GM23338 (cell line): ENCODE measurements around the gene ATP5ME. TPM values are rescaled to one million over a fixed set of nuclear protein-coding genes. Genes with fewer than 3 reads are reported as not detected.

Experiments used
- ATAC-seq: fragments of 200-7000 bp; cut with Tn5 transposase; 3 replicates; pipeline ENCODE4 v1.9.1; 2020
- DNase-seq: peaks from one replicate; pipeline ENCODE4 v3.0.0-alpha.2; 2015; ENCODE audit warnings: low spot score
- H2AFZ ChIP-seq: fragments of 200-600 bp; sonication (generic); 2 replicates; pipeline ENCODE4 v1.8.0; 2016; ENCODE audit warnings: antibody characterized with exemption, mild to moderate bottlenecking, moderate library complexity
- H3F3A ChIP-seq: fragments of 200-600 bp; sonication (generic); replicated peaks from 2 replicates; pipeline ENCODE4 v1.8.0; 2017; ENCODE audit warnings: antibody characterized with exemption, mixed run types, low read depth
- H3K27ac ChIP-seq: fragments of 200-600 bp; sonication (generic); 2 replicates; pipeline ENCODE4 v1.6.1; 2016; ENCODE audit warnings: low read depth
- H3K27me3 ChIP-seq: fragments of 200-600 bp; sonication (generic); 2 replicates; pipeline ENCODE4 v1.8.0; 2016; ENCODE audit warnings: mild to moderate bottlenecking, mixed run types, moderate library complexity; ENCODE audit not compliant: insufficient read depth
- H3K36me3 ChIP-seq: fragments of 200-600 bp; sonication (generic); 2 replicates; pipeline ENCODE4 v1.8.0; 2016; ENCODE audit warnings: mild to moderate bottlenecking; ENCODE audit not compliant: insufficient read depth
- H3K4me1 ChIP-seq: fragments of 200-600 bp; sonication (generic); 2 replicates; pipeline ENCODE4 v1.8.0; 2016; ENCODE audit warnings: mild to moderate bottlenecking, moderate library complexity; ENCODE audit not compliant: insufficient read depth
- H3K4me2 ChIP-seq: fragments of 200-600 bp; sonication (generic); 2 replicates; pipeline ENCODE4 v1.7.1; 2017; ENCODE audit warnings: mixed run types
- H3K4me3 ChIP-seq: fragments of 200-600 bp; sonication (generic); 2 replicates; pipeline ENCODE4 v1.6.1; 2016; ENCODE audit warnings: mixed run types
- H3K79me2 ChIP-seq: fragments of 200-600 bp; sonication (generic); replicated peaks from 2 replicates; pipeline ENCODE4 v1.8.0; 2017; ENCODE audit warnings: mild to moderate bottlenecking; ENCODE audit not compliant: insufficient read depth
- H3K9me2 ChIP-seq: fragments of 200-600 bp; sonication (generic); 2 replicates; pipeline ENCODE4 v1.8.0; 2017; ENCODE audit not compliant: insufficient read depth
- H4K20me1 ChIP-seq: fragments of 200-600 bp; sonication (generic); replicated peaks from 2 replicates; pipeline ENCODE4 v1.8.0; 2017; ENCODE audit warnings: mild to moderate bottlenecking; ENCODE audit not compliant: insufficient read depth
- H3K27ac Mint-ChIP-seq: 2 replicates; pipeline ENCODE4 v1.8.0; 2020; ENCODE audit warnings: inconsistent platforms, mild to moderate bottlenecking, moderate library complexity, mixed read lengths
- H3K27me3 Mint-ChIP-seq: 3 replicates; pipeline ENCODE4 v1.8.0; 2022; ENCODE audit warnings: low read depth, mild to moderate bottlenecking, moderate library complexity, mixed read lengths, inconsistent platforms; ENCODE audit not compliant: insufficient read depth, poor library complexity
- H3K36me3 Mint-ChIP-seq: 3 replicates; pipeline ENCODE4 v1.8.0; 2021; ENCODE audit warnings: low read depth, mild to moderate bottlenecking, inconsistent platforms, moderate library complexity, mixed read lengths
- H3K4me1 Mint-ChIP-seq: 3 replicates; pipeline ENCODE4 v1.8.0; 2020; ENCODE audit warnings: mild to moderate bottlenecking, inconsistent platforms, mixed read lengths
- H3K4me3 Mint-ChIP-seq: 3 replicates; pipeline ENCODE4 v1.8.0; 2021; ENCODE audit warnings: moderate library complexity, mild to moderate bottlenecking, inconsistent platforms, mixed read lengths
- H3K9me3 Mint-ChIP-seq: 3 replicates; pipeline ENCODE4 v1.8.0; 2020; ENCODE audit warnings: moderate library complexity, mild to moderate bottlenecking, inconsistent platforms, mixed read lengths
- EZH2 ChIP-seq: fragments of 200-600 bp; sonication (generic); IDR thresholded peaks from one replicate; pipeline ENCODE4 v1.8.0; 2017; ENCODE audit warnings: antibody characterized with exemption, mild to moderate bottlenecking, low read depth; ENCODE audit not compliant: unreplicated experiment
- EZH2phosphoT487 ChIP-seq: fragments of 200-600 bp; sonication (generic); IDR thresholded peaks from one replicate; pipeline ENCODE4 v1.8.1; 2018; ENCODE audit warnings: antibody characterized with exemption; ENCODE audit not compliant: unreplicated experiment
- JUNB ChIP-seq: IDR thresholded peaks from one replicate; pipeline ENCODE4 v1.6.1; 2016; ENCODE audit warnings: antibody characterized with exemption; ENCODE audit not compliant: unreplicated experiment
- NANOG ChIP-seq: IDR thresholded peaks from 2 replicates; pipeline ENCODE4 v1.6.1; 2016; ENCODE audit warnings: antibody characterized with exemption, borderline replicate concordance
- POLR2AphosphoS5 ChIP-seq: IDR thresholded peaks from 2 replicates; pipeline ENCODE4 v1.6.1; 2016; ENCODE audit warnings: antibody characterized with exemption, low read depth
- ZNF114 ChIP-seq: fragments of 250-450 bp; sonication (Bioruptor Pico); IDR thresholded peaks from 2 replicates; pipeline ENCODE4 v1.5.0; 2020; ENCODE audit warnings: mild to moderate bottlenecking, moderate library complexity
- polyA plus RNA-seq: library from polyadenylated mRNA; unstranded; fragments of >200 nt; fragmentation: Nextera tagmentation; extraction: Ambion mirVana; gene quantifications from 2 replicates; pipeline ENCODE4 v1.2.1, GENCODE V29; 2016
- total RNA-seq: library from RNA; depleted of rRNA; stranded (reverse); fragments of >200 nt; shearing (Covaris generic); gene quantifications from 2 replicates; pipeline ENCODE4 v1.2.3, GENCODE V29; 2014
- TF ChIP-seq, protein P1 (sequence below), 2 experiments: fragments of 200-600 bp in 1 of 2; sonication (generic) in 1 of 2; conservative IDR thresholded peaks; 2 replicates each; pipeline versions ENCODE4 v1.5.1 to v1.6.1; 2016 to 2017; ENCODE audit warnings: antibody characterized with exemption in 2 of 2, low read depth in 2 of 2, mild to moderate bottlenecking in 2 of 2, moderate library complexity in 1 of 2

ATP5ME gene
- total and polyA plus RNA-seq, 2 experiments from 2014 or later: 60.5 to 2,021 TPM

- H3K9me3 Mint-ChIP-seq: no peaks in the 10 kb centered on the region
- no peak for DNase-seq
These were observed 40.0 kb upstream of the ATP5ME start for GRCh38 chr4:714087-714486.

GRCh38 chr4:712916-713632, 39.0 kb upstream of the ATP5ME start:
- no peak overlapping the region for H3K27ac ChIP-seq
- no peaks in the 10 kb centered on the region for H3F3A ChIP-seq
- no peaks in the 10 kb centered on the region for H3K27me3 ChIP-seq
- H3K4me3 Mint-ChIP-seq: no peak overlapping the region
- 0 out of 2 replicates have a peak, but pooled peaks cover 3% of the 10 kb centered on the region for H3K36me3 ChIP-seq
- TF ChIP-seq NANOG: no peak
- TF ChIP-seq EZH2: no peak
- TF ChIP-seq, protein P1, sequence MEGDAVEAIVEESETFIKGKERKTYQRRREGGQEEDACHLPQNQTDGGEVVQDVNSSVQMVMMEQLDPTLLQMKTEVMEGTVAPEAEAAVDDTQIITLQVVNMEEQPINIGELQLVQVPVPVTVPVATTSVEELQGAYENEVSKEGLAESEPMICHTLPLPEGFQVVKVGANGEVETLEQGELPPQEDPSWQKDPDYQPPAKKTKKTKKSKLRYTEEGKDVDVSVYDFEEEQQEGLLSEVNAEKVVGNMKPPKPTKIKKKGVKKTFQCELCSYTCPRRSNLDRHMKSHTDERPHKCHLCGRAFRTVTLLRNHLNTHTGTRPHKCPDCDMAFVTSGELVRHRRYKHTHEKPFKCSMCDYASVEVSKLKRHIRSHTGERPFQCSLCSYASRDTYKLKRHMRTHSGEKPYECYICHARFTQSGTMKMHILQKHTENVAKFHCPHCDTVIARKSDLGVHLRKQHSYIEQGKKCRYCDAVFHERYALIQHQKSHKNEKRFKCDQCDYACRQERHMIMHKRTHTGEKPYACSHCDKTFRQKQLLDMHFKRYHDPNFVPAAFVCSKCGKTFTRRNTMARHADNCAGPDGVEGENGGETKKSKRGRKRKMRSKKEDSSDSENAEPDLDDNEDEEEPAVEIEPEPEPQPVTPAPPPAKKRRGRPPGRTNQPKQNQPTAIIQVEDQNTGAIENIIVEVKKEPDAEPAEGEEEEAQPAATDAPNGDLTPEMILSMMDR (conservative IDR thresholded peaks at IDR 0.05; ENCODE audit: low read depth in 2 of 2): no peak
- no peak for TF ChIP-seq EZH2phosphoT487
- TF ChIP-seq JUNB: no peak
- no peak for TF ChIP-seq POLR2AphosphoS5
- H3K4me1 ChIP-seq: no peaks in the 10 kb centered on the region
- ATAC-seq: no peak
- H3K9me3 Mint-ChIP-seq: no peaks in the 10 kb centered on the region
- H2AFZ ChIP-seq: no peak overlapping the region
- DNase-seq: no peak
- no peaks in the 10 kb centered on the region for H3K9me2 ChIP-seq
- no peak overlapping the region for H3K4me3 ChIP-seq
- no peak overlapping the region for H3K4me2 ChIP-seq
- peaks cover 4% of the 10 kb centered on the region; the same call in 2 of the 3 replicates for H3K4me1 Mint-ChIP-seq
- H3K27me3 Mint-ChIP-seq: peaks cover 6% of the 10 kb centered on the region
- H3K36me3 Mint-ChIP-seq: peaks cover 35% of the 10 kb centered on the region
- H3K79me2 ChIP-seq: peaks cover 70% of the 10 kb centered on the region
- no peak overlapping the region for H3K27ac Mint-ChIP-seq
- peaks cover 39% of the 10 kb centered on the region for H4K20me1 ChIP-seq

More at GRCh38 chr4:714087-714486, 40.0 kb upstream of the ATP5ME start:
- 0 out of 2 replicates have a peak, but pooled peaks cover 3% of the 10 kb centered on the region for H3K36me3 ChIP-seq
- H3K9me2 ChIP-seq: no peaks in the 10 kb centered on the region
- no peaks in the 10 kb centered on the region for H3K4me1 ChIP-seq
- H3K27me3 Mint-ChIP-seq: peaks cover 3% of the 10 kb centered on the region
- no peak overlapping the region for H3K4me2 ChIP-seq
- no peak overlapping the region for H3K4me3 Mint-ChIP-seq
- no peak overlapping the region for H3K4me3 ChIP-seq
- H3F3A ChIP-seq: no peaks in the 10 kb centered on the region
- no peak overlapping the region for H2AFZ ChIP-seq
- H4K20me1 ChIP-seq: peaks cover 41% of the 10 kb centered on the region
- no peak for TF ChIP-seq ZNF114
- TF ChIP-seq, protein P1 (conservative IDR thresholded peaks at IDR 0.05; ENCODE audit: low read depth in 2 of 2): peak in 1 of 2 experiments; percentile 25; a peak in 1 of 4 replicates
- H3K27ac Mint-ChIP-seq: no peak overlapping the region
- no peak overlapping the region for H3K27ac ChIP-seq
- peaks cover 29% of the 10 kb centered on the region for H3K36me3 Mint-ChIP-seq
- peaks cover 70% of the 10 kb centered on the region for H3K79me2 ChIP-seq
- H3K4me1 Mint-ChIP-seq: no peaks in the 10 kb centered on the region; the same call in 2 of the 3 replicates
- H3K27me3 ChIP-seq: no peaks in the 10 kb centered on the region
- ATAC-seq: peak; percentile 64
